ENCODE results near the gene LRRC53. TPM values are rescaled to one million over a fixed set of nuclear protein-coding genes. Genes with fewer than 3 reads are reported as not detected.
A peak's percentile ranks its signal among the peaks of the same experiment; 100 is the strongest.

Gene LRRC53
- total RNA-seq, 2 donors from 2014 or later = not detected

GRCh38 chr1:74457253-74457652, 55.2 kb downstream of the LRRC53 start:
- ATAC-seq (no peak), DNase-seq (no peak)
- intact Hi-C loops (cut with DNase I) = no loop called here

GRCh38 chr1:74455390-74455789, 57.0 kb downstream of the LRRC53 start:
- intact Hi-C loops (cut with DNase I) = no loop called here
- DNase-seq (no peak), ATAC-seq (no peak)

- DNase-seq (no peak), ATAC-seq (no peak)
- intact Hi-C loops (cut with DNase I) = no loop called here
Observed at GRCh38 chr1:74453277-74453676, 59.1 kb downstream of the LRRC53 start.

GRCh38 chr1:74452035-74452434, 60.4 kb downstream of the LRRC53 start:
- intact Hi-C loops (cut with DNase I) = no loop called here
- DNase-seq (no peak), ATAC-seq (no peak)

GRCh38 chr1:74437035-74437434, 75.4 kb downstream of the LRRC53 start:
- ATAC-seq (no peak), DNase-seq (no peak)
- intact Hi-C loops (cut with DNase I) = no loop called here

GRCh38 chr1:74436078-74436477, 76.3 kb downstream of the LRRC53 start:
- intact Hi-C loops (cut with DNase I) = no loop called here
- DNase-seq (no peak), ATAC-seq (no peak)

GRCh38 chr1:74434321-74434720, 78.1 kb downstream of the LRRC53 start:
- intact Hi-C loops (cut with DNase I) = no loop called here
- DNase-seq = no peak
- ATAC-seq = no peak

GRCh38 chr1:74432325-74432724, 80.1 kb downstream of the LRRC53 start:
- DNase-seq (no peak), ATAC-seq (no peak)
- intact Hi-C loops (cut with DNase I) = no loop called here

GRCh38 chr1:74431531-74431930, 80.9 kb downstream of the LRRC53 start:
- no peak for ATAC-seq
- DNase-seq = no peak
- intact Hi-C loops (cut with DNase I) = no loop called here

GRCh38 chr1:74430342-74430934, 82.0 kb downstream of the LRRC53 start:
- intact Hi-C loops (cut with DNase I) = no loop called here
- ATAC-seq (no peak), DNase-seq (no peak)

- DNase-seq (no peak), ATAC-seq (no peak)
- intact Hi-C loops (cut with DNase I) = no loop called here
Observed at GRCh38 chr1:74429580-74429979, 82.8 kb downstream of the LRRC53 start.

GRCh38 chr1:74427681-74428080, 84.7 kb downstream of the LRRC53 start:
- intact Hi-C loops (cut with DNase I) = no loop called here
- no peak for DNase-seq
- no peak for ATAC-seq

GRCh38 chr1:74426208-74426937, 86.0 kb downstream of the LRRC53 start:
- DNase-seq (no peak), ATAC-seq (peak in 1 of 2 donors; percentile 12)
- intact Hi-C loops (cut with DNase I) = no loop called here

- no peak for ATAC-seq
Observed at GRCh38 chr1:74425676-74426075, 86.7 kb downstream of the LRRC53 start.

GRCh38 chr1:74423471-74423870, 88.9 kb downstream of the LRRC53 start:
- intact Hi-C loops (cut with DNase I) = no loop called here
- DNase-seq (no peak), ATAC-seq (no peak)

More at GRCh38 chr1:74425676-74426075, 86.7 kb downstream of the LRRC53 start:
- DNase-seq = no peak
- intact Hi-C loops (cut with DNase I) = no loop called here

GRCh38 chr1:74422421-74423292, 89.8 kb downstream of the LRRC53 start:
- intact Hi-C loops (cut with DNase I) = no loop called here
- no peak for DNase-seq
- ATAC-seq = no peak

- ATAC-seq (no peak), DNase-seq (no peak)
- intact Hi-C loops (cut with DNase I) = no loop called here
Observed at GRCh38 chr1:74420467-74420866, 91.9 kb downstream of the LRRC53 start.

All from left cardiac atrium (tissue), 4 donors.